ENCODE data around the gene CELF4. TPM values are rescaled to one million over a fixed set of nuclear protein-coding genes. Genes with fewer than 3 reads are reported as not detected.

The CELF4 gene
- total RNA-seq, 1 donor from 2014 or later = 0.51 TPM

DNA sequence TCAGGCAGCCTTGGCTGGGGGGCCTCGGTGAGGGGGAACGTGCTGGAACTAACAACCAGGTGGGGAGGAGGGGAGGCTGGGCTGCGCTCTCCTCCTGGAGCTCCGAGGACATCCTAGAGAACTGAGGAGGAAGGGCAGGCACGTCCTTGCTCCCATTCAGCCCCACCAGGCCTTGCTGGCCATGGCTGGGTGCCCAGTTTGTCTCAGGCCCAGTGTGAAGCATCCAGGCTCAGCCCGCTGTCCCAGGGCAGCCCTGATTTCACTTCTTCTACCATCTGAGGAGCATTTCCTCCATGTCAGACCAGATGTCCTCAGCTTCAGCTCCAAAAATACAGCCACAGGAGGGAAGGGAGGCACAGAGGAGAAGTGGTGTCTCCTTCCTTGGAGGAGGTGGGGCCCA is 125.4 kb downstream of the CELF4 start:
- DNase-seq = no peak

DNA sequence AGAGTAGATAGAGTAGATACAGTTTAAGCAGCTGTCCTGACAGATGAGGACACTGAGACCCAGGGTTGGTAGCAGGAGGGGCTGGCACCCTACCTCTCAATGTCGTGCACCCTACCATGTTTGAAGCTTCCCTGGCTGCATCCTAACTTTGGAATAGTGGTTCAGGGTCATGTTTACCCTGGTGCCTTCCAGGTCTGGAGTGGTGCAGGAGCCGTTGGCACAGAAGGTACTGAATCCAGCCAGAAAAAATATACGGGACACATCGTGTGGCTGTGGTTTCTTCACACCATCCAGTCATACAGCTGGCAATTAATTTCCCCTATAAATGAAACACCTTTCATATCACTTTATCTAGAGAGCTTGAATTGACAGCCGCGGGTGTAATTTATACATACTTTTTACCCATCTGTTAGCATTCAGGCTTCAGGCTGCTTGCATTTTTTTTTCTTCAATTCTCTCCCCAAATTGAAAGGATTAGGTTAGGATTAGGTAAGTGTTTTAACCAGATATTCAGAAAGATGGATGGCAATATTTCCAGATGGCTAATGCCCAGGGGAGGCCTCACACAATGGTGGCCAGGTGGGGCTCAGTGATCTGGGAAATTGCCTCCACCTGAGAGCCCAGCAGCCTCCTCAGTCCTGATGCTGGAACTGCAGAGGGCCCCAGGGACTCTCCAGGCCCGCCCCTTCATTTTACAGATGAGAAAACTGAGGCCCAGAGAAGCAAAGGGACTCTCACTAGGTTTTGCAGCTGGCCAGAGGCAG is 127.0 kb downstream of the CELF4 start:
- DNase-seq = no peak

DNA sequence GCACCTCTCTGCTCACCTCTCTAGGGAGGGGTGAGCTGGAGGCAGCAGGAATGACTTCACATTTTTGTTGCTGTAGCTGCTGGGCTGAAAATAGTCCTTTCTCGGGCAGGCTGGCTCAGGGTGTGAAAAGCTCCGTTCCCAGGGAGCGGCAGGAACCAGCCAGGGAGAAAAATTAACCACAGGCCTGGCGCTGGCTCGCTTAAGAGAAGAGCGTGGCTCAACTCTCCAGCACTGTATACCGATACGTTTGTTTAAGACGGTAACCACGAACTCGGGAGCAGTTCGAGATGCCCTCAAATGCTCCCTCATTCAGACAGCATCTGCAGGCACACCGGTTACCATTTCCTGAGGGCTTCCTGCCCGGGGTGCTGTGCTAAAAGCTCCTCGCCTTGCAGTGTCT is 129.6 kb downstream of the CELF4 start:
- DNase-seq = no peak

DNA sequence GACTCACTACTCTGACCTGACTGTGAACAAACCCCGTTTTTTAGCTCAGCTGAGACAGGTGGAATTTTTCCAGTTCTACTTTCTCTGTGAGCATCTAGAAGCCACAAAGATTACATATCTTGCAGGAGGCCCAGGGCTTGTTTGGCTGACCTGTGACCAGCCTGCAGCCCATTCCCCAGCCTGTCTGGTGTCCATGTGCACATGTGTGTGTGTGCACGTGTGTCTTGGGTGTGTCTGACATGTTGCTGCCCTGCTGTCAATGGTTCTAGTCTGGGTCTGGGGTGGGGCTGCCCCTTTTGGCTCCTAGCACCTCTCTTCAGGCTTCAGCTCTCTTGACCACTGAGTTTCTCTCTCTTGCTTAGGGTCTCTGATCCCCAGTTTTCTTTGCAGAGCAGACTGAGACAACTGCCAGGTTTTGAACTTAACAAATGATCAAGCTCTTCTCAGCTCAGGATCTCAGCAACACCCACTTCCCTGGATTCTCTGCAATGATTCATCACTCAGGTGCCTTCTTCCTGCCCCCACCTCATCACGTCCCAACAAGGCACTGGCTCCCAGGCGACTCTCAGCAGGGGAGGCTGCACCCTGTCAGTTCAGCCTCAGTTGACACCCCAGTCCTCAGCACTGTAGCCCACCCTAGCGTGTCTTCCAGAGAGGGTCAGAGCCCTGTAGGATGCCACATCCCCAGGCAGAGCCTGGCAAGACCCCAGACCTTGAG is 130.3 kb downstream of the CELF4 start:
- DNase-seq = no peak

DNA sequence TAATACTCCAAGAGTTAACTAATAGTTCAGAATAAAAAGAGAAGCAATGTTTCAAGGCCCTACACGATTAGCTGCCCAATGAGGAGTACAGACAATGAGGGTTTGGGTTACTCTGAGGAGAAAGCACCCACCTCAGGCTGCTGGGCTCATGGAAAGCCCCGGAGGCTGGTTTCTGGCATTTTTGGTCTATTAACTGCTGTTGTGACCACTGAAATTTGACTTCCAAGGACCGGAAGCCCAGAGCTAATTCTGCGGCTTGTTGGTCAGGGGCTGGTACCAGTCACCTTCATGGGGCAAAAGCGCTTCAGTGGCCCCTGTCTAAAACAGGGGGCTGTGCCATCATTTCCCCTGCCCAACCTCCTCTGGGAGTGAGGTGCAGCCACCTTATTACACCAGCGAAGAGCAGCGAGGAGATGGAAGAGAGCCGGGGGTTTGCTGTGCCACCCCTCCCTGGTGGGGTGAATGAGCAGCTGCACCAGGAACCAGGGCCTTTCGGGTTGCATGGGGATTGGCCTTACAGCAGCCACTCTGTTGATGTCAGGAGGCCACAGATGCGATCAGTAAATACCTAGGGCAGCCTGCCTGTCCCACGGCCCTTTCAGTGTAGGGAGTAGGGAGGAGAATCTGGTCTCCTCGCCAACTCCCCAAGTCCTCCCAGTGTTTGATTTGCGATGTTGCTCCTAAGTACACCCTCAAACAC is 131.3 kb downstream of the CELF4 start:
- DNase-seq = no peak

DNA sequence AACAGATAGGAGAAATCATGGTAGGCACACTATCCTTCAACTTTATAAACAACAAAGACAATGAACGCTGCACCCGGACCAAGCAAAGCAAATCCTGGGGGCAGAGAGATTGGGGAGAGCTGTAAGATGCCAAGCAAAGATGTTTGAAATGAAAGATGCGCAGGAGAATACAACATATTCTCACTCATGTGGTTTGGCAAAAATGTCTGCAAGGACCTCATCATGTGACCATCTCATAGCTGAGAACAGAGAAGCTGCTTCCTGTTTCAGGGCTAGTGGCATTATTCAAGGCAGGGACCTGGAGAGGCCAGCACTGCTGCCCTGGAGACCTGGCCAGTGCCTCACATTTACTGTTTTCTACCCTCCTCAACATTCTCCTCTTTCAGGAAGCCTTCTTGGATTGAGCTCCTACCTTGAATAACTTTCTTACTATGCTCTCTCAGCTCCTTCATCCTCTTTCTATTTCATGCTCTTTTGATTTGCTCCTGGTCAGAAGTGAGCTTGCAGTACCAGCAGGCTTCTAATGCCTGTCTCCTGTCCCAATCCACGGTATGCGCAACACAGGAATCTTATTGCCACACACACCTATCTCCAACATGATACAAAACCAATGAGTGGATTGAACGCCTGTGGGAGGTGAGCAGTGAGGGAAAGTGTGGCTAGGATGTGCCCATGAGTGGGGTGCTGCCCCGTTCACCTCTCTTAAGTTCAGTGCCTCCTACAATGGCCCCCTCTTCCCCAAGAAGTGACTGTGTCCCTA is 133.0 kb downstream of the CELF4 start:
- DNase-seq = no peak

DNA sequence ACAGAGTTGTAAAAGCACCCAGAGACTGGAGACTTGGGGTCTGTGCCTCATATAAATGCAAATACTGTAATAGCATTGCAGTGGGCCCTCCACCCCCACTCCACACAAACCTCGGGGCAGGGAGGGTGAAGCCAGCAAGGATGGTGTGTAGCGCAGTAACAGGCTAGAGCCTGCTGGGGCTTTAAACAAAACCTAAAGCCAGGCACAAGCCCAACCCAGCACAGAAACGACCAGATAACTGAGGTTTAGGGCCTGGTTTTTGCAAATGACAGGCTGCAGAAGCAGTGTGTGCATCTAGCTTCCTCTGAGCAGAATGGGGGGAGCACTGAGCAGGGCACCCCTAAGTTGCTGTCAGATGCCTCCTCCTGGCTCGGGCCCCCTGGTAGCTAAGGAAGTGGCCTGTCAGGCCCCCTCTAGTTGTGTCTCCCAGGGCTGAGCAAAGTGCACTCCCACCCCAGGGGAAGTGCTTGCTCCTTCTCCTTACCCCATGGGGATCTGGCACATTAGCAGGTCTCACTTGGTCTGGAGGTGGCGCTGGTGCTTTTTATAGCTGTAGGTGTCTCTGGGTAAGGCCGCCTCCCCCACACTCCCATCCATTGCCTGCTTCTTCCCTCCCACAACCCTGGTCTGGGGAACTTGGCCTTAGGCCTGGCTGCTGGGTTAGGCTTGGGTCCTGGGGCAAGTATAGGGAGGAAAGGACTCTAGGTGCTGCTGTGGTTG is 135.1 kb downstream of the CELF4 start:
- DNase-seq = no peak

DNA sequence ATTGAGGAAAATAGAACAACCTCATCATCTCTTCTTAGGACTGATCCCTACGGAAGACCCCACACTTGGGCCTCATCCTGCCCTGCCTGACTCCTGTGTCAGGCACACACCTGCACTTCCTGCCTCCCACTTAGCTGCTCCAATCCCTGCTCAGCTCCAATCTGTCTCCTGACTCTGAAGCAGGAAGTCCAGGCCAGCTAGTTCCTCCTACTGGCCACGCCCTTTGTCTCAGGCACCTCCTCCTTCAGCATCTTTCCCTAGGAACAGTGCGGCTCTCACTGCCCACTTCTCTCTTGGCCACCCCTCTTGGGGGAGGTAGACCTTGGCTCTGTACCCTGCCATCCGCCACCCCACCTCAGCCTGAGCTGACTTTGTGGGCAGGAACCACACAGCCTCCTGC is 135.8 kb downstream of the CELF4 start:
- no peak for DNase-seq

DNA sequence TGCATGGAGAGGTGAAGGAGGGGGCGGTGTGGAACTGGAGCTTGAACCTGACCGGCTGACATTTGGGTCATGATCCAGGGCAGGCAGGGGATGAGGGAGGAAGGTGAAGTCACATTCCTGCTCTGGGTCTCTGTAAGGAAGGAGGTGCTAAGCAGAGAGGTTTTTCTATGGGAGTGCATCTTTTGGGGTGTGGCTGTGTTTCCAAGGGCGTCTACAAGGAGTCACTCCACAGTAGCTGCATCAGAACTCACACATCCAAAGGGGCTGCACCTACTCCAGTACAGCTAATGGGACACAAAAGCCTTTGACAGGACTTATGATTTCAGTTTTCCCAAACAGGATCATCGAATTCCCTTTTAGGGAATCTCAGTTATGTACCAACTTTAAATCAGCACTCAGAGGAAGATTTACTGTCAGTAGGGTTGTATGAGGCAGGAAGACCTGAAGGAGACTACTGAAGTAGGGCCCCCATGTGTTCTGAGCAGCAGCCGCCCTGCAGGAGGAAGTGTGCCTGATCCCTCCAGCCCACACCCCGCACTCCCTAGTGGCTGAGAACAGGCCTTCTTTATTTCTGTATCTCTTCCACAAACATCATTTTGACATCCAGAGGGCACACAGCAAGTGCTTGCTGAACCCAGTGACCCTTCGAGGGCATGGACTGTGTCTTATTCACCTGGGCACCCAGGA is 137.2 kb downstream of the CELF4 start:
- DNase-seq = no peak

DNA sequence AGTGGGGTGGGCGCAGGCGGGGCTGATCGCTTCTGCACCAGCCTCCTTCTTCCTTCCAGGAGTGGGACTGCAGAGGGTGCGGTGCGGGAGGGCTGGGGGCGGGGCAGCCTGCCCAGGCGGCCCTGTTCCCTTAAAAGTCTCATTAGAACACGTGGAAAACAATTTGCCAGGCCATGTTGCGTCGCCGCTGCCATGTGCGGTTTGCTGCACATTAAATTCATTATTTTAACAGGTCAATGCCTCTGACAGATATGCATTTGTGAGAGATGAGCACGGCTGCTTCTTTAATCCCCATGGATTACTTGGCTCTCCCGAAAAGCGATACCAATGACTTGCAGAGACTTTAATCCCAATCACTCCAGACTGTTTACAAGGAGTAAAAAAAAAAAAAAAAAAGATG is 139.0 kb downstream of the CELF4 start:
- no peak for DNase-seq

DNA sequence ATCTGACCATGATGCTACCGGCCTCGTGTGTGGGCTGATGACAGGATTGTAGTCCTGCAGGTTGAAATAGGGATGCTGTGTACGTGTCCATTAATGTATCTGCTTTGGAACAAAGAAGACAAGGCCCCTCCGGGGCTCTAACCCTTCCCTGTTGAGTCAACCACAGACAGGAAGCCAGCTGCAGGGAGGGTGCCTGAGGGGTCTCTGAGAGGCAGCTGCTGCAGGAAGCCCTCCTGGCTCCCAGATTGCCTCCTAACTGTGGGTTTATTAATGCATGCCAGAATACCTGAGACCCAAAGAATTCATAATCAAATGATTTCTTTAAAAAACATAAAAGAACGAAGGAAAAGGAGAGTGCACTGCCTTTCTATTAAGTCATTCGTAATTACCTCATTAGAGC is 140.4 kb downstream of the CELF4 start:
- DNase-seq = no peak

DNA sequence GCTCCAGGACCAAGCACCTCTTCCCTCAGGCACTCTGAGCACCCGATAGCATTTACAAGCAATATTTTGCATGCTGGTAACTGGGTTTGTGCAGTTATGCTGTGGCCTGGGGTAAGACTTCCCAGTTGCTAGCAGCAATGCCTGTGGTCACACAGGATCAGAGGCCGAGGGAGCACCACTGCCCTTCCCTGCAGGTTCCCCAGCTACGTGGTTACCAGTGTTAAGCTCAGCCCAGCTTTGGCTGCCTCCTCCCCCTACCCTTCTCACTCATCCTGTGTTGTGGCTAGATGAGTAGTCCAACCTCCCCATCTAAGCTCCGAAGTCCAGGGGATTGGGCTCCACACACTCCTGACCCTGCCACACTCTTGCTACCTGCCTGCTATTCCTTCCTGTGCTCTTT is 141.1 kb downstream of the CELF4 start:
- no peak for DNase-seq

DNA sequence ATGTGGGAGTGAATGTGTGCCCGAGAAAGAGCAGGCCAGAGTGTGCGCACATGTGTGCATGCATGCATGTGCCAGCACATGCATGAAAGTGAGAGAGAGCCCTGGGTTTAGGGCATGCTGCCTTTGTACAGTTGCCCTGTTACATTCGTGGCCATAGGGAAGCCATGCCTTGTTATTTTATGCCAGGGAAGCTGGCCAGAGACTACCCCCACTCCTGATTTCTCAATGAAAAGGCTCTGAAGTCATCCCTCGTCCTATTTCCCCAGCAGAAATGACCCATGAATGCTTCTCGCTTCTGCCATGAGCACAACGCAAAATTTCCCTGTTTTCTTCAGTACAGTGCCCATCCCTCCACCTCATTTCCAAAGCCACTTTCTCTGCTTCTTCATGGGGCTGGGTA is 143.0 kb downstream of the CELF4 start:
- DNase-seq = no peak

DNA sequence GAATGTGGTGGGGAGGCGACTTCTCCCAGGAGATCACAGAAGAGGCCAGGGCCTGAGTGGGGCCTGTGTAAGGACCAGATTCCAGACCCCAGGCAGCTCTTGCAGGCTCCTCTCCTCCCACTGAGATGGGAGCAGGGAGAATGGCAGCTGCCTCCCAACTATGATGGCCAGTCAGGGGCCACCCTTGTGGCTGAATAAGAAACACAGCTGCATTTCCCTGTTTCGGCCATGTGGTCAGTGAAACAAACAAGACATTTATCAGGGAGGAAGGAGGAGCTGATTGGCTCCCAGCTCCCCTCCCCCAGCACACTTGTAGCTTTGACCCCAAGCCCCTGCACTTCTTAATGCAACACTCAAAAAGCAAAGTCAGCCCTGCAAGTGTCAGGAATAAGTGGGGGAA is 143.5 kb downstream of the CELF4 start:
- no peak for DNase-seq

DNA sequence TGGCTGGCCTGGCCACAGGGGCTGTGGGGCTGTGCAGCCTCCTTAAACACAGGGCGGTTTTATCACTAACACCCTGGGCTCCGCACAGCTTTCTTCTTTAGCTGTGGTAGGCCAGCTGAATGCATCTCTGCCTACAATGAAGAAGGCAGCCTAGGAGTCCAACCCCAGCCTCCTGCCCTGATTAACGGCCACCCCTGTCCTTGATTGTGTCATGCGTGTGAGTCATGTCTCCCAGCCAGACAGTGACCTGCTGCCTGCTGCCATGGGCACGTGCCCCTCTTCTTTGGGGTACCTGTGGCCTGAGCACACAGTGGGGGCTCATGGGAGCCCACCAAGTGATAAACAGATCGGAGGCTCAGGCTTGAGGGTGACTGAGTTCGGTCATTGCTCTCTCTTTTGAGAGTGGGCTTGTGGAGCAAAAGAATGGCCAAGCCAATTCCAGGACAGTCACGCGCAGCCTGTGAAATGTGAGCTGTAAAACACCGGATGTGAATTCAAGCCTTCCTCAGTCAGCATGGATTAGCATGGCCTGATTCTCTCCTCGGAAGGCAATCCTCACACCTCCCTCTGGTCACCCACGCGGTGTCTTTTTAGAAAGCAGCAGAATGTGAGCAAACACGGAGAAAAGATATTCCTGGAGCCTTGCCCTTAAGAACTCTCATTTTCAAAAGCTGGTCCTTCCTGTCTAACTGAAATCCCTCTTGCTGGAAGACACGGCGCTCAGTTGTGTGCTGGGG is 144.1 kb downstream of the CELF4 start:
- no peak for DNase-seq

DNA sequence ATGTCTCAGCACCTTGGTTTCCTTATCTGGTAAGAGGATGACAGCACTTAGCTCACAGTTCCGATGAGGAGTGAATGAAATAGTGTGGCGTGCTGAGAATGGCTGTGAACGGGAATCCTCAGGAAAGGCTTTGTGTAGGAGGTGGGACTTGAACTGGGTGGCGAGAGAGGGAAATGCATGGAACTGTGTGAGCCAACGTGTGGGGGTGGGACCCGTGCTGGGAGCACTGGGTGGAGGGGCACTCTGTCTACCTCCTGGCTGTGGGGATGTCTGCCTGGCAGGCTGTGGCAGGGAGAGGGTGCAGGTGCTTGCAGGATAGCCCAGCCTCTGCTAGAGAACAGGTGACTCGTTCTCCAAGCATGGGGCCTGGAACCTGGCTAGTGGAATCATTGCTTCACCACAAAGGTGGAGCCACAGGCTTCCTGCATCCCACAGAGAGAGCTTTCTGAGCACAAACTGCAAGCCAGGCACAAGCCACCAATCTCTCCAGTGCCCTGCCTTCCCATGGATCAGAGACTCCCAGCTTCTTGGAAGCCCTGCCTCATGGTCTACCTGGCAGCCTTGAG is 145.2 kb downstream of the CELF4 start:
- no peak for DNase-seq

DNA sequence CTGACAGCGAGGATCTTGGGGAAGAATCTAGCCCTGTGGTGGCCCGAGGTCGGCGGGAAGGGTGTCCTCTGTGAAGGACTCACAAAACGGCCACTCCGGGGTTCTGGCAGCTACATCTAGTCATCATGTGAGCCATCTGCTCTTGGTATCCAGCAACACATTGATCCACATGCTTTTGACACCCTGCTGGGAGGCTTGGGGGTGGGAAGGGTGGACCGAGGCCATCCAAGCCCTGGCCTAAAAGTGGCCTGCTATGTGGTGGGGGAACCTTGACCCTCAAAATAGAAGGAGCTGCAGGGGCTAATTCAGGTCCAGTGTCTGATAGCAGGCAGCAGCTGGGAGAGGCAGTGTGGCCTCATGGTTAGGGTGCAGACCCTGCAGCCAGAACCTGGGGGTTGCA is 145.7 kb downstream of the CELF4 start:
- no peak for DNase-seq

DNA sequence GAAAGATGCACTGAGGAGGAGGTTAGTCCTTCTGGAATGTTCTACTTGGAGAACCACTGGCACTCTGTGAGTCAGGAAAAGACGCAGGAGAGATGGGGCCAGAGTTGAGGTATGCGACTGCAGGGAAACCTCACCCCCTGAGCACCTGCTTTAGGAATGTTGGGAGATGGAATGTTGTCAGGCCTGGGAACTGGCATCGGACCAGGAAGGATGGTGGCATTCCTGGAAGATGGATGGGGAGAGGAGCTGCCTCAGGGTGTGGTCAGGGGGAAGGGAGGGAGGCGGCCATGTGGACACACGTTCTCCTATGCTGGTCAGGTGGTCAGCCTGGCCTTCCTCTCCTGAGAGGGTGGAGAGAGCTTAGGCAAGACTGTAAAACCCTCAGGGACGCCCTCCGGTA is 146.3 kb downstream of the CELF4 start:
- peak; percentile 36 for DNase-seq

DNA sequence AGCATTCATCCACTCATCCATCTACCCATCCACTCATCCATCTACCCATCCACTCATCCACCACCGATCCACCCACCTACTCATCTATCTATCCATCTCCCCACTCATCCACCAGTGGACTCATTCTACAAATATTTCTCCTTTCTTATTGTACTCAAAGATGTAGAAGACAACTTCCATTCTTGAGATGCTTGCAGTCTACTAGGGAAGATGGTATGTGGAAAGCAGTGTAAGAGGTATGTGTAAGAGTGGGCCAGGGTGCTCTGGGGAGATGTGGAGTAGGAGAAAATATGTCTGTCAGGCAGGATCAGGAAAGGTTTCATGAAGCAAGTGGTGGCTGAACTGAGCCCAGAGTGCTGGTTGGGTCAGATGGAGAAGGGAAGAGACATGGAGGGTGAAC is 150.8 kb downstream of the CELF4 start:
- DNase-seq = no peak

DNA sequence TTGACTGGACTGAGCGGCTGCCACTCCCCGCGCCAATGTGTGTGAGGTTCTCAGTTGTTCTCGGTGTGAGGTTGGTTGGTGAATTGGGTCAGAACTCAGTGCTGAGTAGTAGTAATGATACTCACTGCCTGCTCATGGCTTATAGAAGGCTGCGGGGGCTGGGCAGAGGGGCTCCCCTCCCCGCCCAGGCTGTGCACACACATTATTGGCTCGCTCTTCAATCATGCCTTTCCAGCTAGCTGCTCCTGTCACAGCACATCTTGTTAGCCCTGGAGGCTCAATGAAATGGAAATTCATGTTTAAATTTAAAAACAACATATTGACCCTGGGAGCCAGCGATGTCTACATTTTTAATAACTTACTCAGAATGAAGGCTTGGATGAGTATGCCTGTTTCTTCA is 152.8 kb downstream of the CELF4 start:
- DNase-seq = no peak
